GM12892 (cell line): ENCODE results near the gene ANGPT4.

Source experiments
- POLR2A ChIP-seq: IDR thresholded peaks from 2 replicates; pipeline ENCODE4 v1.6.1; 2011; ENCODE audit warnings: low read depth, low read length, control low read depth
- POLR2AphosphoS5 ChIP-seq: IDR thresholded peaks from 2 replicates; pipeline ENCODE4 v1.6.1; 2011; ENCODE audit warnings: low read depth, low read length, control low read depth

- no peak for TF ChIP-seq POLR2A
- TF ChIP-seq POLR2AphosphoS5 = no peak
Observed at GRCh38 chr20:853406-853996, 62.6 kb downstream of the ANGPT4 start.
